ENCODE data around the gene CXCL16.
"Not testable (repeated sequence)": the region's sequence is repeated elsewhere in the genome, so short reads cannot be mapped to it uniquely, and the experiment has no call there.

CXCL16 gene

DNA sequence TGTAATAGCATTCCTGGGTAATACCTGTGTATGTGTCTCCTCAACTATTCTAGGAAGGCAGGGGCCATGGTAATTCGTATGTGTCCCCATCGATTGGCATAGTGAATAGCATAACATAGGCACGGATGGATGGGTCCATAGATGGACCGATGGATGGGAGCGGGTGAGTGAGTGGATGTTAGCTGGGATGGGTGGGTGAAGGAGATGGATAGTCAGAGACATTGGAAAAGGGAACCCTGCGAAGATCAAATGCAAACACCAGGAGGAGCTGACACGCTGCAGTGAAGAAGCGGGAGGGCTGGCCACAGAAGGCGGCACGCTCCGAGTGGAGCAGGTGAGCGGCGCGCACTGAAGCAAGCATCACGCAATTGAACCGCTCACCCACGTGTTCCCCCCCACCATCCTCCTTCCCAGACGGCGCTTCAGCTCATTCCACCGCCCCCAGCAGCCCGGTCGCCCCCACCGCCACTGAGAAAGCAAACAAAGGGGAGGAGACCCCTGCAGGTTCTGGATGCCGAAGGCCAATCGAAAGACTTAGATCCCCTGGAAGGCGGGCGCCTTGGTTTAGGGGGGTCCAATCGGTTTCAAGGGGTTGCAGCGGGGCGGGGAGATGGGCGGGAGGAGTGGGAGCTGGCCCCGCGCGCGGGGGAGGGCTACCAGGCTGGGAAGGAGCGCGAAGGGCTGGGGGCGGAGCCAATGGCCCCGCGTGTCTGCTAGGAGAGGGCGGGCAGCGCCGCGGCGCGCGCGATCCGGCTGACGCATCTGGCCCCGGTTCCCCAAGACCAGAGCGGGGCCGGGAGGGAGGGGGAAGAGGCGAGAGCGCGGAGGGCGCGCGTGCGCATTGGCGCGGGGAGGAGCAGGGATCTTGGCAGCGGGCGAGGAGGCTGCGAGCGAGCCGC is 29.7 kb downstream of the CXCL16 start, which contains the start of gene ARRB2:
ARRB2 (plus strand) TSS at position 839 of the 899 bp plus-strand sequence. CDS start 90 bp downstream, outside the sequence.
- H3K4me1 Mint-ChIP-seq, result peaks cover 28% of the 10 kb centered on the region
- no peaks in the 10 kb centered on the region for H3K36me3 Mint-ChIP-seq
- H3K27me3 Mint-ChIP-seq, result no peaks in the 10 kb centered on the region
- H3K9me3 Mint-ChIP-seq, result no peaks in the 10 kb centered on the region
- peak within 1 kb of the TSS; percentile 96 for H3K4me3 Mint-ChIP-seq
- peak within 1 kb of the TSS; percentile 85 for H3K27ac Mint-ChIP-seq
- ATAC-seq (ENCODE audit: low read depth) (peak; percentile 81), DNase-seq (ENCODE audit: low spot score in 2 of 2) (peak; percentile 92 to 96)

DNA sequence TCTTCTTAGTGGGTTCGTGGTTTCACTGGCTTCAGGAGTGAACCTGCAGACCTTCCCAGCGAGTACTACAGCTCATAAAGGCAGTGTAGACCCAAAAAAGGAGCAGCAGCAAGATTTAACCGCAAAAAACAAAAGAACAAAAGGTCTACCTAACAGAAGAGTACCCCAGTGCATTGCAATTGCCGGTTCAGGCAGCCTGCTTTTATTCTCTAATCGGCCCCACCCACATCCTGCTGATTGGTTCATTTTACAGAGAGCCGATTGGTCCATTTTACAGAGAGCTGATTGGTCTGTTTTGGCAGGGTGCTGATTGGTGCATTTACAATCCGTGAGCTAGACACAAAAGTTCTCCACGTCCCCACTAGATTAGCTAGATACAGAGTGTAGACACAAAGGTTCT is 31.3 kb downstream of the CXCL16 start:
- H3K36me3 Mint-ChIP-seq, result no peaks in the 10 kb centered on the region
- no peak overlapping the region for H3K27ac Mint-ChIP-seq
- no peaks in the 10 kb centered on the region for H3K27me3 Mint-ChIP-seq
- ATAC-seq (ENCODE audit: low read depth) (no peak), DNase-seq (ENCODE audit: low spot score in 2 of 2) (peak; percentile 37 to 55)
- H3K9me3 Mint-ChIP-seq, result no peaks in the 10 kb centered on the region
- peak overlapping the region; percentile 75 for H3K4me3 Mint-ChIP-seq
- H3K4me1 Mint-ChIP-seq, result peaks cover 24% of the 10 kb centered on the region

DNA sequence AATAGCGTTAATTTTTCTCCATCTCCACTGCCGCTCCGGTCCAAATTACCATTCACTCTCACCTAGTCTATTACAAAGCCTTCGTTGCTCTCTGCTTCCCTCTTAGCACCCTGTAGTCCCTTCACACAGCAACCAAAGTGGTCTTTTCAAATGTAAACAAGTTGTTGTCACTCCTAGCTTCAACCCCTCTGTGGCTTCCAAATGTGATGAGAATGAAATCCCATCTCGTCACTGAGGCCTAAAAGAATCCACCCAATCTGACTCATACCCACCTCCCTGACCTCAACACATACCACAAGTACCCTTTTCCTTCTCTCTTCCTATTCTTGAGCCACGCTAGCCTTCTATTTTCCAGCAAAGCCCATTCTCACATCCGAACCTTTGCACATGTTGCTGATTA is 33.6 kb downstream of the CXCL16 start:
- H3K4me1 Mint-ChIP-seq, result peaks cover 28% of the 10 kb centered on the region
- H3K36me3 Mint-ChIP-seq, result no peaks in the 10 kb centered on the region
- DNase-seq (ENCODE audit: low spot score in 2 of 2), result no peak
- H3K4me3 Mint-ChIP-seq, result peak overlapping the region; percentile 90
- no peak overlapping the region for H3K27ac Mint-ChIP-seq
- H3K9me3 Mint-ChIP-seq, result no peaks in the 10 kb centered on the region
- ATAC-seq (ENCODE audit: low read depth), result no peak
- no peaks in the 10 kb centered on the region for H3K27me3 Mint-ChIP-seq

DNA sequence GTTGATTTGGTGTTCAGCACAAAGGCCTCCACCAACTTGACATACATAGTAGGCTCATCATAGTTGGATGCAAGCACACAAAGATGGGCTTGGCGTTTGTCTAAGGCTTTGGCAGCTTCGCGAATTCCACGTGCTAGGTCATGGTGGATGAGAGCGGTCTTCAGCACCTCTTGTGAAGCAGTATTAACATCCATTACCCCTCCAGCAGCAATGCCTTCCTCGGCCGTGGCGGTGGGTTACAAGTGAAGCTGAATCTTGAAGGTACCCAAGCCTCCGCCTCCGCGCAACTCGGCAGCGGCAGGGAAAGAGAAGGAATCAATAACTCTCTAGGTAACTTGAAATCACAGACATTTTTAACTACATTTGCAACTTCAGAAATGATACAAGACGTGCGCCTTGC is 34.7 kb downstream of the CXCL16 start:
- no peaks in the 10 kb centered on the region for H3K36me3 Mint-ChIP-seq
- H3K27me3 Mint-ChIP-seq, result no peaks in the 10 kb centered on the region
- H3K27ac Mint-ChIP-seq, result peak overlapping the region; percentile 94
- H3K9me3 Mint-ChIP-seq, result no peaks in the 10 kb centered on the region
- peak overlapping the region; percentile 90 for H3K4me3 Mint-ChIP-seq
- peaks cover 29% of the 10 kb centered on the region for H3K4me1 Mint-ChIP-seq
- ATAC-seq (ENCODE audit: low read depth), result no peak
- no peak for DNase-seq (ENCODE audit: low spot score in 2 of 2)

DNA sequence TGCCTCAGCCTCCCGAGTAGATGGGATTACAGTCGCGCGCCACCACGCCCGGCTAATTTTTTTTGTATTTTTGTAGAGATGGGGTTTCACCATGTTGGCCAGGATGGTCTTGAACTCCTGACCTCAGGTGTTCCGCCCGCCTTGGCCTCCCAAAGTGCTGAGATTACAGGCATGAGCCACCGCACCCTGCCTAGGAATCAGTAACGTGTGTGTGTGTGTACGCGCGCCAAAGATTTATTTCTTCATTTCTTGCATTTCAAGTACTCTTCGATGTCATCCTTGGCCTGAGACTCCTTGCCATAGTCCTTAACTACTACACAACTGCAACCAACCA is 35.2 kb downstream of the CXCL16 start:
- H3K27me3 Mint-ChIP-seq; ATAC-seq (ENCODE audit: low read depth); H3K9me3 Mint-ChIP-seq; H3K36me3 Mint-ChIP-seq; DNase-seq (ENCODE audit: low spot score in 2 of 2): not testable (repeated sequence)
- Mint-ChIP-seq H3K27ac (peak overlapping the region; percentile 94), H3K4me1 (peaks cover 25% of the 10 kb centered on the region), H3K4me3 (peak overlapping the region; percentile 90)

DNA sequence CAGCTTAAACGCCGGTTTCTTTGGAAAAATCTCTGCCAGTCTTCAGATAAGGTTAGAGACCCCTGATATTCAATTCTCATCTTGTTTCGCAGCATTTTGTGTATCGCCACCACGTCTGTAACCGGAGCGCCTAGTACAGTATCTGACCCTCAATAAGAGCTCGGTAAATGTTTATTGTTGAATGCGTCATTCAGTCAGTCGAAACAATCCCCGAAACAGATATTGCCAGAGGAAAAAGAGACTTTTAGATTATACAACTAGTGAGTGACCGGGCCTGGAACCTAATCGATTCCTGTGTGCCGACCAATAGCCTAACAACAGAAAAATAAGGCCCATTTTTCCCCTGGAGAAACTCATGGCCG is 36.4 kb downstream of the CXCL16 start:
- H3K27ac Mint-ChIP-seq, result peak overlapping the region; percentile 94
- DNase-seq (ENCODE audit: low spot score in 2 of 2) (no peak), ATAC-seq (ENCODE audit: low read depth) (no peak)
- peaks cover 24% of the 10 kb centered on the region for H3K4me1 Mint-ChIP-seq
- no peaks in the 10 kb centered on the region for H3K27me3 Mint-ChIP-seq
- no peaks in the 10 kb centered on the region for H3K36me3 Mint-ChIP-seq
- H3K9me3 Mint-ChIP-seq, result no peaks in the 10 kb centered on the region
- peak overlapping the region; percentile 90 for H3K4me3 Mint-ChIP-seq

DNA sequence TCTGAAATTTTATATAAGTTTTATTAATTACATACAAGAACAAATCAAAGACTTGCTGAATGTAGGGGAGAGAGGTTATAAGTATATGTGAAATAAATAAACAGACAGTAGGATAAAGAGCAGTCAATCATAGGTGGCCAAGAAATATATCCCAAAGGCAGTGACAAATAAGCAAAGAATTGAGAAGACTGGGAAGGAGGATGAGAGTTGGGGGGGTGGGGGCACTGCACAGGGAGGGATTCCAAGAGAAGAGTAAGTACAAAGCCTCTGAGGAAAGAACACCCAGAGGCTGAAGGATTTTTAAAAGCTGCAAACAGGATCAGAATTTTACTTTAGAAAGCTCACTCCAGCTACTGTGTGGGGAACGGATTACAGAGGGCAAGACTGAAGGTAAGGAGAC is 38.6 kb downstream of the CXCL16 start:
- DNase-seq (ENCODE audit: low spot score in 2 of 2) (no peak), ATAC-seq (ENCODE audit: low read depth) (no peak)
- H3K4me1 Mint-ChIP-seq, result peaks cover 34% of the 10 kb centered on the region
- no peaks in the 10 kb centered on the region for H3K9me3 Mint-ChIP-seq
- no peak overlapping the region for H3K27ac Mint-ChIP-seq
- peaks cover 3% of the 10 kb centered on the region for H3K36me3 Mint-ChIP-seq
- H3K4me3 Mint-ChIP-seq, result no peak overlapping the region
- H3K27me3 Mint-ChIP-seq, result no peaks in the 10 kb centered on the region

DNA sequence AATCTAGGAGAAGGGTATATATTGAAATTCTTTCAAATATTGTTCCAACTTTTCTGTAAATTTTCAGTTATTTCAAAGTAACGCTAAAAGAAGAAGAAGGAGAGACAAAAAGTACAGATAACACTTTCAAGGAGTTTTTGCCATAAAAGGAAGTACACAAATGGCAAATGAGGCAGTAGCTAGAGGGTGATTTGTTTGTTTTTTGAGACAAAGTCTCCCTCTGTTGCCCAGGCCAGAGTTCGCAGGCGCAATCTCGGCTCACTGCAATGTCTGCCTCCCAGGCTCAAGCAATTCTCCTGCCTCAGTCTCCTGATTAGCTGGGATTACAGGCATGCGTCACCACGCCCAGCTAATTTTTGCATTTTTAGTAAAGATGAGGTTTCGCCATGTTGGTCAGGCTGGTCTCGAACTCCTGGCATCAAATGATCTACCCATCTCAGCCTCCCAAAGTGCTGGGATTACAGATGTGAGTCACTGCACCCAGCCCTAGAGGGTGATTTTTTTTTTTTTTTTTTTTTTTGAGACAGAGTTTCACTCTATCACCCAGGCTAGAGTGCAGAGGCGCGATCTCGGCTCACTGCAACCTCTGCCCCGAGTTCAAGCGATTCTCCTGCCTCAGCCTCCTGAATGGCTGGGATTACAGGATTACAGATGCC is 40.2 kb downstream of the CXCL16 start:
- ATAC-seq (ENCODE audit: low read depth); H3K27me3 Mint-ChIP-seq; H3K36me3 Mint-ChIP-seq; H3K4me3 Mint-ChIP-seq; H3K9me3 Mint-ChIP-seq; H3K27ac Mint-ChIP-seq; DNase-seq (ENCODE audit: low spot score in 2 of 2): not testable (repeated sequence)
- peaks cover 32% of the 10 kb centered on the region for H3K4me1 Mint-ChIP-seq

DNA sequence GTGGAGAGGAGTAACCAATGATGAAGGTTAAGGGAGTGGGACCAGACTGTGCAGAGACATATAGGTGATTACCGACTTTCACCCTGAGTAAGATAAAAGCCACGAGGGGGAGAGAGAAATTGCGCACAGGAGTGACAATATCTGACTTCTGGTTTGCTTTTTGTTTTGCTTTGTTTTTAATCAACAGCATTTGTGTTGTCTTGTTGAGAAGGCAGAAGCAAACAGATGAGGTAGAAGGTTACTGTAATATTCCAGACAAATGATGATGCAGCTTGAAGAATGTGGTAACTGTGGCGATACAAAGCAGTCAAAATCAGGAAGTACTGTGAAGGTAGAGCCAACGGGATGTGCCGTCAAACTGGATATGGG is 43.3 kb downstream of the CXCL16 start:
- ATAC-seq (ENCODE audit: low read depth), result peak; percentile 88

DNA sequence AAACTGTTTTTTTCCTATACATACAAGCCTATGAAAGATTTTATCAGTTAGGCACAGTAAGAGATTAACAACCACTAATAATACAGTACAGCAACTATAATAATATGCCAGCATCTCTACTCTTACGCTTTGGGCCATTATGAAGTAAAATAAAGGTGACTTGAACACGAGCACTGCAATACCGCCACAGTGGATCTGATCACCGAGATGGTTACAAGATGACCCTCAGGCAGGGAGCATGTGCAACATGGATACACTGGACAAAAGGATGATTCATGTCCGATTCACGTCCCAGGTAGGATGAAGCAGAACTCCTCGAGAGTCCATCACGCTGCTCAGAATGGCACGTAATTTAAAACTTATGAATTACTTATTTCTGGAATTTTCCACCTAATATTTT is 46.3 kb downstream of the CXCL16 start:
- no peak overlapping the region for H3K4me3 Mint-ChIP-seq
- no peak for ATAC-seq (ENCODE audit: low read depth)
- H3K27ac Mint-ChIP-seq, result no peak overlapping the region
- H3K9me3 Mint-ChIP-seq, result no peaks in the 10 kb centered on the region
- peaks cover 24% of the 10 kb centered on the region for H3K36me3 Mint-ChIP-seq
- peaks cover 18% of the 10 kb centered on the region for H3K4me1 Mint-ChIP-seq
- DNase-seq (ENCODE audit: low spot score in 2 of 2), result no peak
- no peaks in the 10 kb centered on the region for H3K27me3 Mint-ChIP-seq

More for the DNA sequence above, 43.3 kb downstream of the CXCL16 start:
- Mint-ChIP-seq H3K36me3 (peaks cover 8% of the 10 kb centered on the region), H3K27me3 (no peaks in the 10 kb centered on the region), H3K9me3 (no peaks in the 10 kb centered on the region), H3K4me1 (peaks cover 22% of the 10 kb centered on the region), H3K4me3 (peak overlapping the region; percentile 71), H3K27ac (peak overlapping the region; percentile 94)
- no peak for DNase-seq (ENCODE audit: low spot score in 2 of 2)

DNA sequence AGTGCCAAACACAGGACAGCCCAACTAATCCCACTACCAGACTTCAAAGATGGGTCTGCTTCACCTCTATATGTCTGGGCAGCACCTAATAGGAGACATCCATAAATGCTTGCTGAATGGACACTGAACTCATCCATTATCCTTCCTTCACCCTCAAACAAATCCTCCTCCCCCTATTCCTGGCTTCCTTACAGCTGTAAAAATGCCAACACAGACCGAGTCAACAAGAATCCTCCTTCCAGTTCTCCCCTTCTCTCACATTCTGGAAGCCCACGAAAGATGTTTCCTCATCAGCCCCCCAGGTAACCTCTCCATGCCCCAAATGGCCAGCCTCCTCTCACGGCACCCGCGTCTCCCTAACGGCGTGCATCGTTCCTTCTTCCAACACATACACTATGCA is 48.0 kb downstream of the CXCL16 start:
- no peaks in the 10 kb centered on the region for H3K9me3 Mint-ChIP-seq
- peaks cover 28% of the 10 kb centered on the region for H3K36me3 Mint-ChIP-seq
- H3K27me3 Mint-ChIP-seq, result no peaks in the 10 kb centered on the region
- no peak overlapping the region for H3K27ac Mint-ChIP-seq
- no peak for DNase-seq (ENCODE audit: low spot score in 2 of 2)
- no peak for ATAC-seq (ENCODE audit: low read depth)
- H3K4me1 Mint-ChIP-seq, result peaks cover 21% of the 10 kb centered on the region
- H3K4me3 Mint-ChIP-seq, result no peak overlapping the region

DNA sequence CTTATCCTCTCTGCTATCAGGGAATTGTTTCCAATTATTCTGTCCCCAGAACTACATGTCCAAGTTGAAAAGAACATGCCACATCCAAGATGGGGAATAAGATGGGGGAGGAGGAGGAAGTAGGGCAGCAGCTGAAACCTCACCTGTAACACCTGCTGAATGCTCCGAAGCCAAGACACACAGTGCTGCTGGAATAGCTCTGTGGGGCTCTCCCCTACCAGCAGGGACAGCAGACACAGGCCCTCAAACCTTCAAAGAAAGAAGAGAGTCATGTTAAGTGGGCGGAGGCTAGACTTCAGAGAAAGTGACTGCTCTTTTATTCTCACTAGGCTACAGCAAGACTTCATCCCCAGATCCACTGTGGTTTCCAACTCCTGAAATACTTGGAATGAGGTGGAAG is 49.0 kb downstream of the CXCL16 start:
- Mint-ChIP-seq H3K27ac (no peak overlapping the region), H3K9me3 (no peaks in the 10 kb centered on the region), H3K4me1 (peaks cover 14% of the 10 kb centered on the region), H3K4me3 (no peak overlapping the region), H3K36me3 (peaks cover 31% of the 10 kb centered on the region), H3K27me3 (no peaks in the 10 kb centered on the region)
- no peak for DNase-seq (ENCODE audit: low spot score in 2 of 2)
- ATAC-seq (ENCODE audit: low read depth), result no peak

DNA sequence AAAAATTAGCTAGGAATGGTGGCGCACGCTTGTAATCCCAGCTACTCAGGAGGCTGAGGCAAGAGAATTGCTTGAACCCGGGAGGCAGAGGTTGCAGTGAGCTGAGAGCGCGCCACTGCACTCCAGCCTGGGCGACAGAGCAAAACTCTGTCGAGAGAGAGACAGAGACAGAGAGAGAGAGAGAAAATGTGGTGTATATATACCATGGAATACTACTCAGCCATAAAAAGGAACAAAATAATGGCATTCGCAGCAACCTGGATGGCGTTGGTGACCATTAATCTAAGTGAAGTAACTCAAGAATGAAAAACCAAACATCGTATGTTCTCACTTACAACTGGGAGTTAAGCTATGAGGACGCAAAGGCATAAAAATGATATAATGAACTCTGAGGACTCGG is 49.9 kb downstream of the CXCL16 start:
- H3K36me3 Mint-ChIP-seq, result peaks cover 36% of the 10 kb centered on the region
- peaks cover 16% of the 10 kb centered on the region for H3K4me1 Mint-ChIP-seq
- H3K9me3 Mint-ChIP-seq; H3K27ac Mint-ChIP-seq; DNase-seq (ENCODE audit: low spot score in 2 of 2); H3K4me3 Mint-ChIP-seq; ATAC-seq (ENCODE audit: low read depth); H3K27me3 Mint-ChIP-seq: not testable (repeated sequence)

DNA sequence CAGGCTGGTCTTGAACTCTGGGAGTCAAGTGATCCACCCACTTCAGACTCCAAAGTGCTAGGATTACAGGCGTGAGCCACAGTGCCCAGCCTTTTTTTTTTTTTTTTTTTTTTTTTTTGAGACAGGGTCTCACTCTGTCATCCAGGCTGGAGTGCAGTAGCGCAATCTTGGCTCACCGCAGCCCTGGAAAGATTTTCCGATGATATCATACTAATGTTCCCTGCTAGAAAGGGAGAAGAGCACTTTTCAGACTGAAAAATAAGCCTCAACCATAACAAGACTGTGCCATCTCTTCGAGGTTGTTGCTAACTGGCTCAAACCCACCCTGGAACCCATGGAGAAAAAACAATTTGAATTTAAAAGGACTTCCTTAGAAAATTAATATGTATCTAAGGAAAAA is 56.0 kb downstream of the CXCL16 start:
- Mint-ChIP-seq H3K36me3 (peaks cover 42% of the 10 kb centered on the region), H3K4me1 (peaks cover 14% of the 10 kb centered on the region)
- not testable (repeated sequence) for H3K9me3 Mint-ChIP-seq; ATAC-seq (ENCODE audit: low read depth); H3K27me3 Mint-ChIP-seq; DNase-seq (ENCODE audit: low spot score in 2 of 2); H3K27ac Mint-ChIP-seq; H3K4me3 Mint-ChIP-seq
